Stimulated activated CD4-positive, alpha-beta T cell treated with anti-CD3 and anti-CD28 coated beads, Interleukin-2, amount 100 ng/mL, for 48 hours (primary cell): Measurements from ENCODE around the gene MTRF1L.
"Not testable (repeated sequence)": the region's sequence is repeated elsewhere in the genome, so short reads cannot be mapped to it uniquely, and the experiment has no call there.

Experiments
- DNase-seq, 2 donors: peaks; one replicate each; pipeline ENCODE4 v3.0.0-alpha.2; 2020

The MTRF1L gene

DNA sequence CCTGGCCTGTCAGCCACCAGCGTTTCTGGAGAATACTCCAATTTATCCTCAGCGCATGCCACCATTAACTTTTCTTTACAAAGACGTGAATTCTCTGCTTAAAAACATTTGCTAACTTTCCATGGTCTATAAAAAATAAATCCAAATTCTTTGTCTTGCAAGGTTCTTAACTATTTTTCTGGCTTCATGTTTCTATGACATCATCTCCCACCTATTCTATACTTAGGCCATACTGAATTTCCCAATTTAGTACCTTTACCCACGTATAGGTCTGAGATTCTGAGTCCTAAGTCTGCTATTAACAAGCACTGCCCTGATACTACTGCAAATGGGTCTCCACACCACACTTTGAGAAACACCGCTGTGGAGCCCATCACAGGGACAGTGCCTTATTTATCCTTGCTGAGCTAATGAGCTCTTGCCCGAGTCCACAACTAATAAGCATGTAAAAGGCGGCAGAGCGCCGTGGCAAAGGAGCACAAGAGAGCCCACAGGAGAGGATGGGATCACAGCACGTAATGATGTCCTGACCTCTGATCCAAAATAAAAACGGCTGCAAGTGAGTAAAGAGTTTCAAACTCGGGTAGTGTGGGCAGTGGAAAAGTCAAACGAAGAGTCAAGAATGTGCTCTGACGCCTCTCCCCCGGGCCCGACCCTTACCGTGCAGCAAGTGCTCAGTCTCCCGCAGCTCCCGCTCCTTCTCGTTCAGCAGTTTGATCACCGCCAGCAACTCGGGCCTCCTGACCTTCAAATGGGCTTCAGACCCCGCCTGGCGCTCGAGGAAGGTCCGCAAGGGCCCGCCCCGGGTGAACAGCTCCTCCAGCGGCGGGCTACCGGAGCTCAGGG lies 519 bp downstream of the MTRF1L start:
- no peak for DNase-seq

DNA sequence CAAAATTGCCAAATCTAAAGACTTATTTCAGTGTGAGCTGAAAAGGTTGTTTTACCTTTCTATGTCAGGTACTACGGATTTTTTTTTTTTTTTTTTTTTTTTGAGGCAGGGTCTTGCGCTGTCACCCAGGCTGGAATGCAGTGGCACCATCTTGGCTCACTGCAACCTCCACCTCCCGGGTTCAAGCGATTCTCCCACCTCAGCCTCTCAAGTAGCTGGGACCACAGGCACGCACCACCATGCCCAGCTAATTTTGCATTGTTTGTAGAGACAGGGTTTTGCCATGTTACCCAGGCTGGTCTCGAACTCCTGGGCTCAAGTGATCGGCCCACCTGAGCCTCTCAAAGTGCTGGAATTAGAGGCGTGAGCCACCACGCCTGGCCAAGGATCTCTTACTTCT lies 1.7 kb downstream of the MTRF1L start:
- not testable (repeated sequence) for DNase-seq

DNA sequence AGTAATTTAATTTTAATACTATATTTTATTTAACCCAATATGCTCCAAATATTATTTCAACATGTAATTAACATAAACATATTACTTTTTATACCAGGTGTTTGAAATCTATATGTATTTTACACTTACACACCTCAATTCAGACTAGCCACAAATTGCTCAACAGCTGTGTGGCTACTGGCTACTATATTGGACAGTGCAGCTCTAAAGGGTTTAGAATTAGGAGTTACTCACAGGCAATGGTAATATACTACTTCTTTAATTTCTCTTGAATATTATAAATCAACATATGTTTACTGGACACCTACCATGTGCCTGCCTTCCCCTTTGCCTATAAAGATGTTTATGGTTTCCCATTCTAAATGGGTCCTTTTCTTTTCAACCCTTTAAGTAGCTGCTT lies 2.3 kb downstream of the MTRF1L start:
- DNase-seq = no peak

DNA sequence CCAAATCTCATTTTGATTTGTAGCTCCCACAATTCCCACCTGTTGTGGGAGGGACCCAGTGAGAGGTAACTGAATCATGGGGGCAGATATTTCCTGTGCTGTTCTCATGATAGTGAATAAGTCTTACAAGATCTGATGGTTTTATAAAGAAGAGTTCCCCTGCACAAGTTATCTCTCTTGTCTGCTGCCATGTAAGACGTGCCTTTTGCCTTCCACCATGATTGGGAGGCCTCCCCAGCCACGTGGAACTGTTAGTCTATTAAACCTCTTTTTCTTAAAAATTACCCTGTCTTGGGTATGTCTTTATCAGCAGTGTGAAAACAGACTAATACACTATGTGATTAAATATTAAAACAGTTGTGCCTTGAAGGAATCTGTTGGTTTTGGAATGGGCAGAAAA lies 3.0 kb downstream of the MTRF1L start:
- not testable (repeated sequence) for DNase-seq

DNA sequence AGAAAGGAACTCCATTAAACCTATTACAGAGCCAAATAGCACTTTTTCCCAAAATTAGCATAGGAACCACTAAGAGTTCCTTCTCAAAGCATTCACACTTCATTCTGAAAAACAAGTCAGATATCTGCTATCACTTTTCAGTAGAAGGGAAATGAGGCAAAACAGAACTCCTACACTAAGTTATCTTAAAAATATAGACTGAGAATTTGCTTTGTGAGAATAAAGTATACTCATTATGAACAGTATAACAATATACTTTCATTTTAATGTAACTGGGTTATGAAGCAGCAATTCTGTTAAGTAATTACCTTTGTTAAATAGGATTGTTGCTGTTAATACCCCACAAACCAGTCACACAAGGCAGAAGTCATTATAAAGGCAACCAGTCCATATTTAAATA lies 8.7 kb downstream of the MTRF1L start:
- no peak for DNase-seq

DNA sequence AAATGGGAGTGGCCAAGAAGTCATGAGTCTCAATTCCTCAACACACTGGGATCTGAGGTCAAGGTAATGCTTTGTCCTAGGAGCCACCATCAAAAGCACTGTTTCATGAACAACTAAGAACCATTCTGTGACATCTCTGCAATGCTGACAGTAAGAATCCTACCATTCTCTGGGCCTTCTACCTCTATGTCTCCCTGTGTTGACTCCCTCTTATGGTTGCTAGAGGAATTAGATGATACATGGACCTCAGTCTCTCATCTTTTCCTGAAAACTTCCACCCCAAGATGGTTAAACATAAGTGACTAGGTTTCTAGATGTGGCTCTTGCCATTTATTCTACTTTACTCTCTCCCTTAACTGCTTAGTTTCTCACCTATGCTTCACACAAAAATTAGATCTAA lies 9.1 kb downstream of the MTRF1L start:
- DNase-seq = no peak

DNA sequence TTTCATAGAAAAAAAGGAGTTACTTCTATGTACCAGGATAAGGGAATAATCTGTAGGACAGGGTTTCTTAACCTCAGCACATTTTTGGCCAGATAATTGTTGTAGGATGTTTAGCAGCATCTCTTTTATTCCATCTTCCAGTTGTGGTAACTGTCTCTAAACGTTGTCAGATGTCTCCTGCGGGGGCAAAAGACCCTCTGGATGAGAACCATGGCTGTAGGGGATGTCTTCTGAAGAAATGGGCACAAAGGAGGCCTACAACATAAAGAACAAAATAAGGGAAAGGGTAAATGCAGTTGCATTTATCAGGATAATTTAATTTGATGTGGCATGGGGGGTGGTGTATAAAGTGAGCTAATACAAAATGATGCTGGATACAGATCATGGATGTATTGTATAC lies 15.5 kb downstream of the MTRF1L start:
- DNase-seq = no peak

DNA sequence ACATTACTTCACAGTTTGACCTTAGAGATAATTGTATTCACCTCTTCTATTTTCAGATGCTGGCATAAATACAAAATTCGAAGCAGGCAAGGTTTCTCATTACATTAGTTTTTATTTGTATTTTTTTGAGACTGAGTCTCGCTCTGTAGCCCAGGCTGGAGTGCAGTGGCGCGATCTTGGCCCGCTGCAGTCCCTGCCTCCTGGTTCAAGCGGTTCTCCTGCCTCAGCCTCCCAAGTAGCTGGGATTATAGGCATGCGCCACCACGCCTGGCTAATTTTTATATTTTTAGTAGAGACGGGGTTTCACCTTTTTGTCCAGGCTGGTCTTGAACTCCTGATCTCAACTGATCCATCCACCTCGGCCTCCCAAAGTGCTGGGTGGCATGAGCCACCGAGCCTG lies 17.2 kb downstream of the MTRF1L start:
- not testable (repeated sequence) for DNase-seq

DNA sequence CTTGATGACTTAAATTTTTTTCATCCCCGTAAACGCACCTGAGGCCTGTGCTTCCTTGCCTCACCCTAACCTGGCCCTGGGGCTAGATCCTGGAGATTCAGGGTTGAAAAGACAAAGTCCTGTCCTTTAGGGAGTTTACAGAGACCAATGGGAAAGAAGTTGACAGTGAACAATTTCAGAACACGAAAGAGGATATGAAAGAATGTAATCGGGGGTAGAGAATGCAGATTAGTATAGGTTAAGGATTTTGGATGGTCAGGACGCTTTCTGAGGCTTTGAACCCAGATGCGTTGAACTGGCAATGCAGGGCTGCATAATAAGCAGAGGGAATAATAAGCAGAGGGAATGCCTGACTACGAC lies 18.0 kb downstream of the MTRF1L start:
- DNase-seq = no peak

DNA sequence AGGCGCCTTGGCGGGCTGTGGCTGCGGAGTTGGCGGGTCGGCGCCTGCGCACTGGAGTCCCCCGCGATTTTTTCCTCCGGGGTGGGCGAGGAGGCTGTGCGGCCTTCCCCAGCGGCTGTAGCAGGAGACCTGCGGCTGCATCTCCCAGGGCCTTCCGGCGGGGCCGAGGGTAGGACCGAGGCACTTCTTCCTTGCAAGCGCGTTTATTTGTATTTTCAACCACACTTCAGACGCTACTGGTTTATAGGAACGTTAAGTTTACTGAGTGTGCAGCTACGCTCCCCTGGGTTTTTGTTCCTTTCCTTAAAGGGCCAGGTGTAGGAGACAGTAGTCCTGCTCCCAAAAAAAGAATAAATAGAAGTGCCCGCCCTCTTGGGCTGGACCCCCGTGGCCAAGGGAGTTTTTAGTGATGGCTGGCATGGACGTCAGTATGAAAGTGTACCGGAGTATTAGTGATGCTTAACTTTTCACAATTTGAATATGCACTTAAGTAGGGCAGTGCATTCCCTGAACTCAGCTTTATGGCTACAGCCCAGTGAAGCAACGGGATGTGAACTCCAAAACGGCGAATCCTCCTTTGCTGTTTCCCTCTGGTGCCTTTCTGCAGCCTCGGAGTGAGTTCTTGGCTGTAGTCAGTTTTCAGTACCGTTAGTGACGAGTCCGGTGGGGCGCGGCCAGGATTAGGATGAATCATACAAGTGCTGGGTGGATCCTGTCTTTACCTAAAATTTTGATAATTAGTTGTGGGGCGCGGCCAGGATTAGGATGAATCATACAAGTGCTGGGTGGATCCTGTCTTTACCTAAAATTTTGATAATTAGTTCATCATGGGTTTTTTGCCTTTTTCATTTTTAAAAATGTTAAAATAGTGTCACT lies 18.6 kb downstream of the MTRF1L start:
- peak; percentile 67 to 93 for DNase-seq

DNA sequence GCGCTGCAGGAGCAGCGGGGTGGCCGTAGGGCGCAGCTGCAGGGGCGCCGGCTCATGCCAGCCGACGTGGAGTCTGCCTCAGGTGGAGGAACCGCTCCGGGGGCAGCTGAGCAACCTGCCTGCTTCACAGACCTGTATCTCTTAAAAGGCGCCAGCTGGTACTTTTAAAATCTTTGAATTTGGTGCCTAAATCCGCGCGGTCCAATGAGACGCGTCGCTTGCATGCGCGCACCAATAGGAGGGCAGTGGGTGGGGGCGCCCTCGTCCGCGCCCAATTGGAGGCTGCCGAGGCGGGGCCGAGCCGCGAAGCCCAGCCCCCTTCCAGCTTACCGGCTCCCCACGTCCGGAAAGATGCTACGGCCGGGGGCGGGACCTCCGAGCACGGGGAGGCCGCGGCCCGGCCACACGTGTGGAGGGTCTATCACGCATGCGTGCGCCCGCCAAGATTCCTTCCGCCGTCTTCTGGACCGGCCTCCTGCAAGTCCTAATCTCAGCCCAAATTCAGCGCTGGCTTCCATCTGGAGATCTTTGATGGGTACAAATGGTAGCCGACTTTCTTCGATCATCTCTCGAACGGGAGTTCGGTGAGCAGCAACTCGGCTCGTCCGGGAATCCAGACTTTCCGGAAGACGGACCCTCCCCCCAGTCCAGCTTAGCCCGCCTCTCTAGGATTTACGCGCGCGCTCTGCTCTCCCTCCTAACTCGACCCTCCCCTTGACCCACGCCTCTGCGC lies 19.4 kb downstream of the MTRF1L start, which contains the start of gene FBXO5:
TSS of gene FBXO5 (minus strand) at position 138 of the 733 bp plus-strand sequence. CDS start at position 56, 82 bp downstream.
- peak; percentile 93 to 95 for DNase-seq

DNA sequence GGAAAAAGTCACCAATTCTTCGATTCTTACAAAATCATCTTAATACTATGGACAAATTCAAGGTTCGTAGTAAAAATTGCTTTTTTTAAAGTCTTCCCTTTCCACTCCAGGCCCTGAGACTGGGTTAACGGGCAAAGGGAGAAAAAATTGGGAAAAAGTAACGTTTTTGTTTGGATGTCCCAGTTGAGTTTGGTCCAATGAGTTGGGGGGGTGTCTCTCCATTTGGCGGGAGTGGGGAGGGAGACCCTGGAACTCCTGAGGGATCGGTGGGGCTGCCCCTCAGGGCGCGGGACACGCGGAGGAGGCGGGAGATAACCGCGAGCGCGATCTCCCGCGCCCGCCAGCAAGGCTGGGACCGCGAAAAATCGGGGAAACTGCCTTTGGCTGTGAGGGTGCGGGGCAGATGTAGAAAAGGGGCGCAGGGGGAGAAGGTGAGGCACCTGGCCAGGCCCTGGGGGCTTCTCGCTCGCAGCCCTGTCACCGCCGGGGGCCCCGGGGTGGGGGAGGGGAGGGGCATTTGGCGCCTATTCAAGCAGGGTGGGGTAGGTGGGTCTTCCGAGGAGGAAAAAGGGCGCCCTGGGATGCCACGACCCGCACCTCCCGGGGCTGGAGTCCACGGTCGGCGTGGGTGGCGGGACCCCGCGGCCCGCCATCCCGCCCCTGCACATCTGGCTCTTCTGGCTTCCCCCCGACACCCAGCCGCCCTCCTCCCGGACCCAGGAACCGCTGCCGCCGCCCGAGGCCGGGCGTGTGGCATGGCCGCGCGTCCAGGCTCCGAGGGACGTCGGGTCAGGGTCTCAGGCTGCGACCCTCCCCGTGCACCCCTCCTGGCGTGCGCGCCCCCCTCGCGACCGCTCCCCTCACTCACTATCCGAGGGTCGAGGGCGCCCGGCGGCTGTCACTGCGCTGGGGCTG lies 20.3 kb downstream of the MTRF1L start:
- DNase-seq = peak in 1 of 2 donors; percentile 25

DNA sequence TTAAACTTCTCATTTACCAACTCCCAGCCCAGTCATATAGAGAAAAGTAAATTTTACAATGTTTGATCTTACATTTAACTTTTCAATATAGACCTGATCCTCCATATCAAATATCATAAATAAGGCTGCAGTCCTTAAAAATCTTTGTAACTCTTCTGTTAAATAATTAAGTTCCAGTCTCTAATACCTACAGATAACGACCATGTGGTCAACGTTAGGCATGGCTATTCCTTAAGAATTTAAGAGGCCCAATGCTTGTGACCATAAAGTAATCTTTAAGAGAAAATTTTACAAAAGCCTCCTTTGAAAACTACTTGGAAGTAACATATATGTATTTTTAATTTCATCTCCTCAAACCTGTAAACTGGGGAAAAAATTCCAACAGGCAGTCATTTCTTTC lies 21.3 kb downstream of the MTRF1L start:
- DNase-seq = no peak

DNA sequence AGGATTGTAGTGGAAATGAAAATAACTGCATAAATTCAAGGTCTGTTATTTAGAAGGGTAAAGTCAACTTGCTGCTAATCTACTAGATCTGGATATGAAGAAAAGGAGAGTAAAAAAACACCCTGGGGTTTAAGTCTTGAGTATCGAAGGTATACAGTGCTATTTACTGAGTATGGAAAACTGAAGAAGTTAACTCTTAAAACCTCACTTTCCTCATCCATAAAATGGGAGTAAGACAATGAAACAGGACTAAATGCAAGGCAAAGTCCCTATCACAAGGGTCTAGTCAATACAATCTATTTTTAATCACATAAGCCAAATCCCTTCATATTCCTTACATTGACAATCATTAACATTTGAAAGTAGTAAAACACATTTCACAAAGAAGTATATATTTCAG lies 21.9 kb downstream of the MTRF1L start:
- DNase-seq = no peak

DNA sequence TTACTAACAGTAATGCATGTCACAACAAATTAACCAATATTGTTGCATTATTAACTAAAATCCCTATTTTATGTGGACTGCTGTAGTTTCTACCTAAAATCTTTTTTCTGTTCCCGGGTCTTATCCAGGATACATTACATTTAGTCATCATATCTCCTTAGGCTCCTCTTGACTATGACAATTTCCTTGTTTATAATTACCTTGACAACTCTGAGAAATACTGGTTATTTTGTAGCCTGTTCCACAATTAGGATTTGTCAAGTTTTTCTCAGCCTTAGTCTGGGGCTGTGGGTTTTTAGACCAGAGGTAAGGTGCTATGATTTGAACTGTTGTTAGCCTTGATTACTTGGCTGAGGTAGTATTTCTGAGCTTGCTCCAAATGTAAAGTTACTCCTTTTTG lies 23.4 kb downstream of the MTRF1L start:
- no peak for DNase-seq

DNA sequence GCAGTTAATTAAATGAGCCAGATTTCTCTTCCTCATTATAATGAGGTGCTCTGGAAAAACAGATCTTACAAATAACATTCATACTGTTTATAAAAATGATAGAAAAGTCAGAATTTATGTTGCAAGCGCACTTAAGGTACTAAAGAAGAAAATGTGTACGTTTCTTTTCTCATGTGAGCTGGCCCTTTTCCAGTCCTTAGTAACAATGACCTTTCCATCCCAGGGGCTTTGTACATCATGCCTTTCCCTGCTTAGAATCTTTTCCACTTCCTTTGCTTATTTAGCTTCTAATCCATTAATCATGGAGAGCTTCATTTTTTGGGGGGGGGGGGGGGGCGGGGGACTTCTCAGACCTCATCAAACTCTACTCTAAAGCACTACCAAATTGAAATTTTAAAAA lies 24.5 kb downstream of the MTRF1L start:
- no peak for DNase-seq

DNA sequence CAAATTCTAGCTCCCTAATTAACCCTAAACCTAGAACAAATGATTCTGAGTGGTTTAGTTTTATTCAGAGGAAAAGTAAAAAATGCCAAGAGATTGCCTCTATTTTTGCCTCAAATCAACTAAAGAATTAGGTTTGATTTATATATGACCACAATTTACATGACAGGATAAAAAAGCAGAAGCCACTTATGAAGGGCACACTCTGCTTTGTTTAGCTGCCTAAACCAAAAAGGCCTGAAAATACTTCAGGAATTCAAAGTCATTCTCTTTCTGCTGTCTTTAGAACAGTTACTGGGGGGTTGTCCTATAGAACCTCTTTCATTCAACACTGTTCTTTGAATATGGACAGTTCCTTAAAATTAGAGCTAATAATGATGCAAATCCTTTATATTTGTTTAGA lies 25.0 kb downstream of the MTRF1L start:
- DNase-seq = no peak

DNA sequence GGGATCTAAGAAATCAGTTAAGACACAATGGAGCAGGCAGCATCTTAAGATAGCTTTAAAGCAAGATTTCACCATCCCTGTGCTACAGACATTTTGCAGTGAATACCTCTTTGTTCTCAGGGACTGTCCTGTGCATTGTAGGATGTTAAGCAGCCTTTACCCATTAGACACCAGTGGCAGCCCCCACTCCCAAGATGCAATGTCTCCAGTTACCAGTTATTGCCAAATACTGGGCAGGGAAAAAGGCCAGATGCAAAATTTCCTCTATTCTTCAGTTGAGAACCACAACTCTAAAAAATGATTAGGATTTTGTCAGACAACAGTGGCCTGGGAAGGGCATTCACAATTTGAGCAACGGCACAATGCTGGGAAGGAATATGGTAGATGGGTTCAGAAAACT lies 25.8 kb downstream of the MTRF1L start:
- no peak for DNase-seq

DNA sequence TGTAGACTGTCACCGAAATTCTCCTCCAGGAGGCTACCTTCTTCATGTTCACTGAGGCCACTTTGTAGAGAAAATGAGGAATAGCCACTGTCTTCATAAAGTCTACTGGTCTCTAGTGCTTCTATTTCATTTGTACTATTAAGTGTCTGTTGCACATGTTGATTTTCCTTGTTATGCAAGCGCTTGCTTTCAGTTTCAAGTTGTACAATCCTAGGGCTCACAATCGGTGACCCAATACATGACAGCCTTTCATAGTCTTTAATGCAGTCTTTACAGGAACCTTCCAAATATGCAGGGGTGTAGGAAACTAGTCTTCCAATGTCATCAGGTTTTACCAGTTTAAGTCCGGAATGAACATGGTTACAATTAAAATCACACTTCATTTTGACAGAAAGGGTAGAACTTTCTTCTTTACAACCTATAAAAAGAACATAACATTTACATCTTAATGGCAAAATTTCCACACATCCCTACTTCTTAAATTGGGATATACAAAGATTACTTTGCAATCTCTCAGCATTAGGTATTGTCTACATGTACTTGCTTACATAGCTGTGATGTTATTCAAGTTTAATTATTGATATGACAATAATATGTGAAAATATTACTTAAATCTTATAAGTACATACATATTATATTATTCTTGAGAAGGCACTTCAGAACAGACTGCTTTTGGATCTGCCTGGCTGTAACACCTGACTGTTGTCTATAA lies 27.1 kb downstream of the MTRF1L start:
- DNase-seq = no peak

DNA sequence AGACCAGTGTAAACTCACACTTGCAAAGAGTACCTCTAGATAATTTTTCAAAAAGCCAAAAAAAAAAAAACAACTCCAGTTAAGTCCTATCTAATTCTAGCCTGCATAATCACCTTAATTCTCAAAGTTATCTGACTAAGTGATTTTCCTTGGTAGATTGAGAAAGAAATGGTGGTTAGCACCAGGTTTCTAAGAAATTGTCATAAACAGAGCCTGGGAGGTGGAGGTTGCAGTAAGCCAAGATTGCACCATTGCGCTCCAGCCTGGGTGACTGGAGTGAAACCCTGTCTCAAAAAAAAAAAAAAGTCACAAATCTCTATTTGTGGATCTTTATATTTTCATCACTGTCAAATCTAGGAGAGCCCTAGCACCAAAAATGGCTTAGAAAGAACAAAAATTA lies 28.6 kb downstream of the MTRF1L start:
- DNase-seq = no peak

DNA sequence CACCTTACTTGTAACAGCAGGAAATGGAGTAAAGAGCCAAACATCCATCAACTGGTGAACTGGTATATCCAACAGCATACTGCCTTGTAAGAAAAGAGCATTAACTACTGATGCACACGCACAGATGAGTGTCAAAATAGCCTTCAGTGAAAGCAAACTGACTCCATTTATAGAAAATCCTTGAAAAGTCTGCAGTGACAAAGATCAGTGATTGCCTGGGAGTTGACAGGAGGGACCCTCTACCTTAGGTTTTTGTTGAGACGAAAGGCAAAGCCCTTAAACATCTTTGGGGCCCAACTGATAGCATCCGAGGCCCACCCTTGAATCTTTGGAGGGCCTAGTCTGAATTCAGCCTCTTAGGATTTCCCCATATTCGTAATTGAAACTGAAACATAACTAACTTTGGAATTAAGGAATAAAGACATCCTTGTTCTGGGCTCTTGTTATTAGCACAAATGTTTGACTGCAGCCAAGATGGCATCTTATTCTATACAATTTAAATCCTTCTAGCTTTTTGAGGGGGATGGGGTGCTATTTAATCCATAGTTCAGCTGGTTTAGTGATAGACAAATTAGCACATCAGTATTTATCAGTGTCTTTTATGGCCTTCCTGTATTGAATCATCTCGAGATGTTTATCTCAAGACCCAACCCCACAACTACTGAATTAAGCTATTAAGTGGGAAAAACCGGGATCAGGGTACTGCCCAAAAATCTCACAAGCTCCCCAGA lies 32.7 kb downstream of the MTRF1L start:
- DNase-seq = no peak
